Measurements from ENCODE around the gene CCDC196.

DNA sequence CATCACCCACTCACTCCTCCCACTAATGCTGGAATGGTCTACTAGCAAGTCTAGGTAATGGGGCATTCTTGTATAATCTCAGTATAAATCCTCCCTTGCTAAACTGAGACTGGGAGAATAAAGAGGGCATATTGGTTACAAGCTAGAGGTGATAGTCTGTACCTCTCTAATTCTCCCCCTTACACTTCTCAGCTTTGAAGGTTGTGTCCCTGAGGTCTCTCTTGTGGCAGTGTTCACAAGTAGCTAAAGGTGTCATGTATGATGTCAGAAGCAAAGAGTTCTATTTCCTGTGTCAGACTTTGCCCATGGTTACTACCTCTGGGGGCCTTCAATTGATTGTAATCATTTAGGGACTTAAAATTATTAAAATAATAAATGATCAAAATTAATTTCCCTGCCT is 26.6 kb upstream of the CCDC196 start:
- no peak for TF ChIP-seq EZH2phosphoT487 (IDR thresholded peaks at IDR 0.05; ENCODE audit: low read depth)
- TF ChIP-seq, protein P1, sequence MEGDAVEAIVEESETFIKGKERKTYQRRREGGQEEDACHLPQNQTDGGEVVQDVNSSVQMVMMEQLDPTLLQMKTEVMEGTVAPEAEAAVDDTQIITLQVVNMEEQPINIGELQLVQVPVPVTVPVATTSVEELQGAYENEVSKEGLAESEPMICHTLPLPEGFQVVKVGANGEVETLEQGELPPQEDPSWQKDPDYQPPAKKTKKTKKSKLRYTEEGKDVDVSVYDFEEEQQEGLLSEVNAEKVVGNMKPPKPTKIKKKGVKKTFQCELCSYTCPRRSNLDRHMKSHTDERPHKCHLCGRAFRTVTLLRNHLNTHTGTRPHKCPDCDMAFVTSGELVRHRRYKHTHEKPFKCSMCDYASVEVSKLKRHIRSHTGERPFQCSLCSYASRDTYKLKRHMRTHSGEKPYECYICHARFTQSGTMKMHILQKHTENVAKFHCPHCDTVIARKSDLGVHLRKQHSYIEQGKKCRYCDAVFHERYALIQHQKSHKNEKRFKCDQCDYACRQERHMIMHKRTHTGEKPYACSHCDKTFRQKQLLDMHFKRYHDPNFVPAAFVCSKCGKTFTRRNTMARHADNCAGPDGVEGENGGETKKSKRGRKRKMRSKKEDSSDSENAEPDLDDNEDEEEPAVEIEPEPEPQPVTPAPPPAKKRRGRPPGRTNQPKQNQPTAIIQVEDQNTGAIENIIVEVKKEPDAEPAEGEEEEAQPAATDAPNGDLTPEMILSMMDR (IDR thresholded peaks at IDR 0.05; ENCODE audit: low read depth, low read length), result no peak

Data from OCI-LY3 (cell line).